Measurements from ENCODE around the gene MUC15.

MUC15 gene

DNA sequence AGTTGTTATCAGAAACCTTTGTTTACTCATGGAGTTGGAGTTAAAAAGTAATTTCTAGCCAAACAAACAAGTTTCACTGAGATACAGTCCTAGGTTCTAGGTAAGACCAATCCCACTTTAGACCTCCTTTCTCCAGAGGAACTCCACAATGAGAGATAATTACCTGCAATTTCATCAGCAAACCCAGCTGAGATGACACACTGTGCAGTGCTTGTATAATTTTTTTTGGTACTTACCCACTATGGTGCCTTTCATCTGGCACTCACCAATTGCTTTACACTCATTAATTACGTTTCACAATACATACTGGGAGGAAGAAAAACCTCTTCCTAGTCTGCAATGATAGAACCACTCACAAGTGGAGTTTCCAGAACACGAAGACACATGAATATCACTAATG, 1.8 kb upstream of the MUC15 start:
- DNase-seq (ENCODE audit: low read depth), result no peak

DNA sequence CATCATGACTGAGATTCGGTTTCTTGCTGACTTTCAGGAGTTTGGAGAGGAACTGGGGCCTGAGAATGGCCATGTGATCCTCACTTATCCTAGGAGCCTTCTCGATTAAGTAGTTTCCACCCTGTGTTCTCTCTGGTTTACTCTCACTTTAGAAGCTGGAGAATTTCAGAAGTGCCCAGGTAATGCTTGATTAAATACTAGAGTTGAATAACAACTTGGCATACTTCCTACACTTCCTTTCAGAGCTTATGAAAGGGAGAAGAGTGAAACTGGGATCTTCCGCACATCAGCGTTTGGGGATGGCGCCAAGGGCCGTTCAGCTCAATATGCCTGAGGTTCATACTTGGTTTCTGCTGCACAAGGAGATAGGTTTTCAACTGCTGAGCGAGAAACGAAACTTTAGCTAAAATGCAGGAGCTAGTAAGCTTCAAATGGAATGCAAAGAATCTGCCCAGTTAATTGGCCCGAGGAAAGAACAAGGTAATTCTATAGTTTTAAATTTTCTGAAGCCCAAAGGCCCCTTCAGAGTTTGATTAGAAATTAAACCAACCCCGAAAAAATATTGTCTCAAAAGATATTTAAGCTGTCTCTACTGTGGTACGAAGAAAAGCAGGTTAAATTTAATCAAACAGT, 823 bp upstream of the MUC15 start:
- DNase-seq (ENCODE audit: low read depth), result no peak

DNA sequence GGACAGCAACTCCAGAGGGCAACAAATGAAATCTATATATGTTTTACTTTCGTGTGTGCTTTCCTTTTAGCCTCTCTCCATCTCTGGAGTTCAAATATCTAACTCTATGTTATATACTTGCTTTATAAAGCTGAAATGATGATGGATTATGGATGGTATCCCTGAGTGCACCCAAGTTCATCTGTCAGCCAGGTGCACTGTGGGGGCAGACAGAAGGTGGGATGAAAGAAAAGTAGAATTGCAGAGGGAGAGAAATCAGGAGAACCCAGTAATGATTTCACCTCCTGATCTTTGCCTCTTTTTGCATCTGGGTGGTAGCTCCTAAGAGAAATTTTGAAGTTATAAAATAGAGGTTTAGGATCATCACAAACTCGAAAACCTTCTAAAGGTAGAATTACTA, 2.4 kb downstream of the MUC15 start:
- DNase-seq (ENCODE audit: low read depth), result no peak

DNA sequence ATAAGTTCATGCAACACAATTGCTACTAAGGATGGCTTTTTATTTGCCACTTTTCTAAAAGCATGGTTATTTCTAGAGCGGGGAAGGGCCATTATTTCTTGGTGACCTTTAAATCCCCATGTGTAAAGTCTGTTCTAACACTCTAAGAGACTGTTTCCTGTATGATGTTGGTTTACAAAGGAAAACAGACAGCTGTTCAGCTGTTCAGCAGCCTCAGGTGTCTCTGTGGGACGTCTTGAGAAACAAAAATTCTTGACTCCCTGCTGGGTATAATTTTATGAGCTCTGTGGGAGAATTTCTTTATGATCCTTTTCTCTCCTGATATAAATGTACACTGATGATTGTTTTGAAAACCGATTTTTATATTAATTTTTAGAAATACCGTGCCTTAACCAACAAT, 13.9 kb downstream of the MUC15 start:
- no peak for DNase-seq (ENCODE audit: low read depth)

DNA sequence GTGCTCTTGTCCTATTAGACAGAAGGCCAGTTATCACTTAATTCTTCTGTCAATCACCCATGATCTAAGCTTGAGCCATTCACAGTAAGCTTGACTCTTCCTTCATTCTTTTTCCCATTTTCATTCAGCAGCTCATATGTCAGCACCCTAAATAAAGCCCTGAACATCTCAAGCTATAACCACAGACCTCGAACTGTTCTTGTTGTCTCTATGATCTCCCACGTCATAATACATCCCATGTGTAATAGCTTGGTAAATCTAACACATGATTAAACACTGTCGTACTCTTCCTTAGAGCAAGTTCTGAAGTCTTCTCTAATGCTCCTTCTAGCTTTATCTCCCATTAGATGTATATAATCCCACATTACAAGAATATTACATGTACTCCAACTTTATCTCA, 14.4 kb downstream of the MUC15 start:
- DNase-seq (ENCODE audit: low read depth), result no peak

DNA sequence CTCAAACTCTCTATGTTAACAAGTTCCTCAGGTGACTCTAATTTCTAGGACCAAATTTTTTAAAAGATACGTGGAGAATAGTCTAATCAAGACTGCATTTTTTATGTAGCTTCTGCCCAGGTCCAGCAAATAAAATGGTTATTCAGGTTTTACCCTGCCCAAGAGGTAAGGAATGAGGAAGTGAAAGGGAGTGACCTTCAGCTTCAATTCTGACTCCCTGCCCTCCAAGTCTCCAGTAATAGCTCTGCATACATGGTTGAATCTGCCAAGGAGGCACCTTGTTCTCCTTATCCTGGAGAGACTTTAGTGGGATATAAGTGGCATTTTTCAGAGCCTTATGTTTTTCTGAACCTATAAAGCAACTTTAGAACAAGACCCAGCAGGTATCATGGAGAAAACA, 15.5 kb downstream of the MUC15 start:
- DNase-seq (ENCODE audit: low read depth), result no peak

DNA sequence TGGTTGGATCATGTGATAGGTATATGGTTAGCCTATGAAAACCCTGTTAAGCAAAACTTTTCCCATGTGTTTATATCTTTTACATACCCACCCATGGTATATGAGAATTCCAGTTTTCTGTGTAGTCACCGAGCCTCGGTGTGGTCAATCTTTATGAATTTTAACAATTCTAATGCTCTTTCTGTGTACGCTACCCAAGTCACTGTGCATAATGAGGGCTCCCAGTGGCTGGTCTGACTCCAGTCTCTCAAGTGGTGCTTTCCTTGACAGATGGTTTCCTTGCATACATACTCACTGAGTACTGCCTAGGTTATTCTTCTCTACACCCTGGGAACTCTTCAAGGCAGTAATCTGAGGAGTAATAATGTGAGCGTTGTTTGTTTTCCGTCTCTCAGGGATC, 17.6 kb downstream of the MUC15 start:
- no peak for DNase-seq (ENCODE audit: low read depth)

DNA sequence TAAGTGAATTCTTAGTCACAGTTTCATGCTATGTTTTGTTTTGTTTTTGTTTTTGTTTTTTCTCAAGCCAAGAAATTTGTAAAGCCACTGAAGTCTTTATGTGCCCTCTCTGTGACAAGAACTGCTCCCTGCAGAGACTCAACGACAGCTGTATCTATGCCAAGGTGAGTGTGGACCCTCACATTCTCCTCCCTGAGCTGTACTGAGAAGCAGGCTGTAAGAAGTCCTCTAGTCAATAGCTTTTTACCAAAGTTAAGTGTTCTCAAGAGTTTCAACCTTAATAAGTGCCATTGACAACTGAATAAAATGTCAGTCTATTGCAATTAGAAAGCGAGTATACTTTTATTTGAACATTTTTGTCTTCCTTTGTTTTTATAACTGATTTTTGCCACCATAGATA, 18.9 kb downstream of the MUC15 start:
- no peak for DNase-seq (ENCODE audit: low read depth)

DNA sequence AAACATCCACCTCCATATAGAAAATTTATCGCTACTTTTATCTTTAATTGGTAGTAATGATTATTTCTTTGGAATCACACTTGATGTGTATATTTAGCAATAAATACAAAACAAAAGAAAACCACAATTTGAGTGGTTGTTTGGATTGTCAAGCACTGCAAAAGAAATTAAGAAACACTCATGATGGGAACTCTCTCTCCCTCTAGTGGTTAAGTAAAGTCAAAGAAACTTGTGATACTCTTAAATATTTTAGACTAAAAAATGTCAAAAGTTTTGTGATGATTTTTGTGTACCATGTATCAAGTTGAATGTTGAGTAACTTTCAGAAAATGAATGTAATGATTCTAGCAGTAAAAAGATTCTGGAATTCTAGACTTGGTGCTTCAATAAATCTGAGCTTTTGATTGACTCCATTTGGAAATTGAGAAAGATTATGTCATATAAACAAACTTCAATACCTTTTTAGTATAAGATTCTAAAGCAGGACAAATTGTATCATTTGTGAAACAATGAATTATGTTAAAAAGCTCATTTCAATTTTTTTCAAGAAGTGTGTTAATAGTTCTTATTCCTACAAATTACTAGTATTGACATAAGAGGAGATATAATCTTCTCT, 20.8 kb downstream of the MUC15 start:
- DNase-seq (ENCODE audit: low read depth), result no peak

DNA sequence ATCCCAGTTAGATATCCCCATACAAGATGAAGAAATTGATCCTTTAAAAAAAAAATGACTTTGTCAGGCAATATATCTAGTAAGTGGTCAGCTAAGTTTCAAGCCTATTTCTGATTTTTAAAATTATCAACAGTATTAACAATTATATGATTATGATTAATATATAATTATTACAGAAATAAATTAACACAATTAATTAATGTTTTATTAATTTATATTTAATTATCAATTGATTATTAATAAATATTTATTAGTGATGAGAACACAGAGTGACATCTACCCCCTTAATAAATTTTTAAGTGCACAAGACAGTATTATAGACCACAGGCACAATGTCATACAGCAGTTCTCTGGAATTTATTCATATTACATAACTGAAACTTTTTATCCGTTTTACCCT, 22.0 kb downstream of the MUC15 start:
- DNase-seq (ENCODE audit: low read depth), result no peak

DNA sequence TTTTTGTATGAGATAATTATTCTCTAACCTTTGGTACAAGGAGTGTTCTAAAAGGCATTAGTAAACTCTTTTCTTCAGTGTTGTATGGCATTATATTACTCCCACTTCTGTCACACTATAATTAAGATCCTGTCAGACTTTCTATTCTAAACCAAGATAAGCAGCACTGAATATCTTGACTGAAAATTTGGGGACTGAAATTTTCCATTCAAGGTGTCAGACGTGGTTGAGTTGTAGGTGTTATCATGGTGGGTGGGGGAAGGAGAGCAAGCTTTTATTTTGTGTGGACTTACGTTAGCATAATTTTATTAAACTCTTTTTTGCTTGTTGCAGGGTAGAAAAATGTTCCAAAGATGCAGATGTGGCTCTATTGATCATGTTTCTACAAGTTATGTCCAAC, 22.9 kb downstream of the MUC15 start:
- DNase-seq (ENCODE audit: low read depth), result no peak

DNA sequence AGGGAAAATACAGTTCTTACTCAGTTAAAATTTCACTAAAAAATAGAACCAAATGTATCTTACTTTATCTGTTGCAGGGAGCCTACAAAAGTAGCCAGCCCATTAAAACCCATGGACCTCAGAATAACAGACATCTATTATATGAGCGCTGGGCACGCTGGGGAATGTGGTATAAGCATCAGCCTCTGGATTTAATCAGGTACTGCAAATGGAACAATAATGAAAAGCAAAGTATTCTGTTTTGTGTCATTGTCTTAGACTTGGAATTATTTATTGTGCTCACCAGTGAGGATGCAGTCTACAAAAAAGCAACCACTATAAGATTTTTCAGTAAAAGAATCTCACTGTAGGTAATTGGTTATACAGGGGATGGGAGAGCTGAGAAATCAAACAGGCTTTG, 30.2 kb downstream of the MUC15 start:
- no peak for DNase-seq (ENCODE audit: low read depth)

DNA sequence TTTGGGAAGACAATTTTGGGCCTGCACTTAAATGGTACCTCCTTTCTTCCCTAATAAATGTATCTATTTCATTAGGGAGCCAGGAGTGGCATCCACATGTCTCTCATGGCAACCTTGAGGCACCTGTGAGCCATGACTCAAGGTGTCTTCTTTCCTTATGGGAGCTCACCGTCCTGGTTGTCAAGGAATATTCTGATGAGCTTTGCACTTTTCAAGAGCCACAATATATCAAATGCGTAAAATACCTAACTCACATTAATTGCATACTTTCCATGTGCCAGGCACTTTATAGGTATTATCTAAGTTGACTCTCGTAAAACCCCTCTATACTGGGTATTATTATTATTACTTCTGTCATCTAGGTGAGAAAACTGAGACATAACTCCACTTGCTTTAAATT, 32.5 kb downstream of the MUC15 start:
- no peak for DNase-seq (ENCODE audit: low read depth)

DNA sequence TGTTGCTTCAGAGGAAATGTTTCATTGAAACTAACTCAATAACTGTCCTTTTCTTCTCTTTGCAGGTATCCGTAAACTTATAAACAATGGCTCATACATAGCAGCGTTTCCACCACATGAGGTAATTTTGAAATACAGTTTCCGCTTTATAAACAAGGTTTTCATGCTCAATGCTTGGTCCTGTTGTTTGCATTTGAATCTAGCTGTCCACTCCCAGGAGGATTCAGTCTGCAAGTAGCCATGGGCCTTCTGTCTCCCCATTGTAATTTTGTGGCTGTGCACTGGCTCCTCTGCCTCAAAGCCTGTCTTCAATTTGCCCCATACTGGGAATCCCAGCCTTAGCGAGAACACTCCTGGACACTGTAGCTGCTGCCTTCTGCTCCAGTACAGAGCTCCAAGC, 34.7 kb downstream of the MUC15 start:
- DNase-seq (ENCODE audit: low read depth), result no peak

DNA sequence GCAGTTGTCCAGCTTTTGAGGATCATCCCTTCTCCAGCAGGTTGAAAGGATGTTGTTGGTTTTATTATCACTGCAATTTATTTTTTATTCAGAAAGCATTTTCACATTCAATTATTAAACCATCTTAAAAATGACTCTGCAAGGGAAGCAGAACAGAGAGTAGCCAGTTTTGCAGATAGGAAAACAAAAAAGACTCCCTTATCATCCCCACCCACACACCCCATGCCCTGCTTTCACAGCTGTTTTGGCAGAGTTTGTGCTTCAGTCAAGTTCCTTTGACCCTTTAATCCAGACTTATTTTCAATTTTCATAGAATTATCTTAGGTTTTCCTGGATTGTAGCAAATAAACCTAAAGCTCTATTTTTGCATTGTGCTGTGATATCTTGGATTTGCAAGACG, 44.4 kb downstream of the MUC15 start:
- DNase-seq (ENCODE audit: low read depth), result no peak

DNA sequence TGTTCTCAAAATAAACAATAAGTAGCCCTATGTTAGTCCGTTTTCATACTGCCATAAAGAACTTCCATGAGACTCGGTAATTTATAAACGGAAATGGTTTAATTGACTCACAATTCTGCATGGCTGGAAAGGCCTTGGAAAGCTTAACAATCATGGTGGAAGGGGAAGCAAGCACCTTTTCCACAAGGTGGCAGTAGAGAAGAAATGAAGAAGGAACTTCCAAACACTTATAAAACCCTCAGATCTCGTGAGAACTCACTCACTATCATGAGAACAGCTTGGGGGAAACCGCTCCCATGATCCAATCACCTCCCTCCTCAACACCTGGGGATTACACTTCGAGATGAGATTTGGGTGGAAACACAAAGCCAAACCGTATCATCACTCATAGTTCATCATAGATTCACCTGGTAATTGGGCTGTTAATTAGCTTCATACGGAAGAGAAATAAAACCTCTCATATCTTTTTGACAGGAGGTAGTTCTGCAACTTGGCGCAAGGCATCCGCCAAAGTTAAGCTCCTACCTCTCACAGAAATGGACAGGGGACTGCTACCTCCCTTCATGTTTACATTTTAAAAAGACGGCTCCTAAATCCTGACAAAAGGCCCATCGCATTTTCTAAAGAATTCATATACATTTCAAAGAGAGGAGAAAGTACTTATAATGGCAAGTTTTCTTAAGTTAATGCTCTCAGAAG, 49.0 kb downstream of the MUC15 start:
- no peak for DNase-seq (ENCODE audit: low read depth)

DNA sequence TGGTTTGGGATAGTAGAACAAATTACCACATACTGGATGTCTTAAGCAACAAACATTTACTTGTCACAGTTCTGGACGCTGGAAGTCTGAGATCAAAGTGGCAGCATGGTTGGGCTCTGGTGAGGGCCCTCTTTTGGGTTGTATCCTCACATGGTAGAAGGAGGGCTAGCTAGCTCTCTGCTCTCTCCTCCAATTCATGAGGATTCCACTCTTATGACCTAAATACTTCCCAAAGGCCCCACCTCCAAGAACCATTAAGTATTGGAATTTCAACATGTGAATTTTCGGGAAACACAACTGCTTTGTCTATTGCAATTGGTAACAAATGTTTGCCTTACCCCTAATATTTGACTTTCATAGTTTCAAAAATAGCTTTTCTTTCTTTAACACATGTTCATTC, 52.6 kb downstream of the MUC15 start:
- no peak for DNase-seq (ENCODE audit: low read depth)

DNA sequence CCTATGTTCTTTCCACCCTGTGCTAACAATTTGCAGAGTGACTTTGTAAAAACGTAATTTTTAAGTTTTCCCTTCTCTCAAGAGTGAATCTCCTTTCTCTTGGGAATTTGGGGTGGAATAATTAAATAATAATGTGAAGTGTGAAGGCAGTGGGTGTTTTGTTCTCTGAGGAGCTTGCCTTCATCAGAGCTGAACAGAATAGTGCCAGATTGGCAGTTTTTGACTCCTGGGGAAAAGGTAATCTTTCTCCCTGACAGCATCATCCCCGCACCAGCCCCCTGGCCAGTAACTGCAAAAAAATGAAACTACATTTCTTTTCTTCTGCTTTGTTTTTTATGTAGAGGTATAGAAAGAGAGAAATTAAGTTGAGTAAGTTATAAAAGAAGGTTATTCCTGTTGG, 59.9 kb downstream of the MUC15 start:
- no peak for DNase-seq (ENCODE audit: low read depth)

DNA sequence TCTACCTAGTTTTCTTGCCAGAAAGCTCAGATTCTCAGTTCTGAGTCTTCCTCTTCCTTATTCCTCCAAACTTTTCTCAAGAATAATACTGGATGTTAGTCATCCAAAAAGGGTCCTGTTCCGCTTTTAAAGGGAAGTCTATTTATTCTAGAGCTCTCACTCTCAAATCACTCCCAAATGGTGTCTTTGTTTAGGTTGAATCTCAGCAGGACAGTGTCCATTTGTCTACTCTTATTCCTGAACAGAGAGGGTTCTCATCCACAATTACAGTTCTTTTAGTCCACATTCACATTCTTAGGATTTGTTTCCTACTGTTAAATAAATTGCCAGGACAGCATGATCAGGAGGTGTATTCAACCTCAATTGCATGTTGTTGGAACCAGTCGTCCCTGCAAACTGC, 61.3 kb downstream of the MUC15 start:
- DNase-seq (ENCODE audit: low read depth), result no peak

DNA sequence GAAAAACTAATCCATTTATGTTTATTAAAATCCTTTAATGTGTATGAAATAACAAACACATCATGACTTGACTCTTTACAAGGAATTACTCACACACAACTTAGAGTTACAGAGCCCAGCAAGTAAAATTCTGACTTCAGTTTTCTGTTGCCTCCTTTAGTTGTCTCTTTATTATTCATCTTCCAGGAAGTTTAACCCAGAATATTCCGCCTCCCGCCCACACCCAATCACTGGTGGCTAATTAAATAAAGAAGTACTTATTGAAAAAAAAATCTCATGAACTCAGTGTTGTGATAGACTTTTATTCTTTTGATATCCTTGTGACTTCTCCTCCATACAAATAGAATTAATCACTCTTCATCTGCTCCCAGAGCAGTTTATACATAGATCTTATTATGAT, 61.9 kb downstream of the MUC15 start:
- DNase-seq (ENCODE audit: low read depth), result no peak
